Activated T-helper 1 cell treated with anti-CD3 and anti-CD28 coated beads, Interleukin-12 subunit alpha, Interleukin-12 subunit beta, Interleukin-2, Interleukin-4 antibody, amounts not matched to agents 30 ng/mL and 10 ng/mL and 1 ng/mL, durations not matched to agents 14 hours and 24 hours and 36 hours (primary cell): ENCODE measurements around the gene HK1. TPM values are rescaled to one million over a fixed set of nuclear protein-coding genes. Genes with fewer than 3 reads are reported as not detected.
A peak's percentile ranks its signal among the peaks of the same experiment; 100 is the strongest.

Experiments used
- DNase-seq: peaks from one replicate; pipeline ENCODE4 v3.0.0; 2021; ENCODE audit warnings: low spot score
- H3K27ac Mint-ChIP-seq: one replicate; pipeline ENCODE4 v1.8.0; 2021; ENCODE audit warnings: mild to moderate bottlenecking, mixed read lengths
- H3K27me3 Mint-ChIP-seq: one replicate; pipeline ENCODE4 v1.8.0; 2022; ENCODE audit warnings: mild to moderate bottlenecking, moderate library complexity, mixed read lengths; ENCODE audit not compliant: insufficient read depth
- H3K36me3 Mint-ChIP-seq: one replicate; pipeline ENCODE4 v1.8.0; 2021; ENCODE audit warnings: low read depth, mixed read lengths
- H3K4me1 Mint-ChIP-seq: one replicate; pipeline ENCODE4 v1.8.0; 2021; ENCODE audit warnings: low read depth, mixed read lengths
- H3K4me3 Mint-ChIP-seq: one replicate; pipeline ENCODE4 v1.8.0; 2021; ENCODE audit warnings: mild to moderate bottlenecking, moderate library complexity, mixed read lengths
- H3K9me3 Mint-ChIP-seq: one replicate; pipeline ENCODE4 v1.8.0; 2021; ENCODE audit warnings: mixed read lengths
- intact Hi-C: fragments of 100-400 bp; cut with micrococcal nuclease; formaldehyde crosslinking; loops from one replicate; pipeline ENCODE4 v1.15.1; 2024
- total RNA-seq: library from RNA; stranded (reverse); gene quantifications from 2 replicates; pipeline ENCODE4 v1.2.3, GENCODE V29; 2022

Gene HK1
- total RNA-seq, 1 donor from 2014 or later, result 161 TPM

DNA sequence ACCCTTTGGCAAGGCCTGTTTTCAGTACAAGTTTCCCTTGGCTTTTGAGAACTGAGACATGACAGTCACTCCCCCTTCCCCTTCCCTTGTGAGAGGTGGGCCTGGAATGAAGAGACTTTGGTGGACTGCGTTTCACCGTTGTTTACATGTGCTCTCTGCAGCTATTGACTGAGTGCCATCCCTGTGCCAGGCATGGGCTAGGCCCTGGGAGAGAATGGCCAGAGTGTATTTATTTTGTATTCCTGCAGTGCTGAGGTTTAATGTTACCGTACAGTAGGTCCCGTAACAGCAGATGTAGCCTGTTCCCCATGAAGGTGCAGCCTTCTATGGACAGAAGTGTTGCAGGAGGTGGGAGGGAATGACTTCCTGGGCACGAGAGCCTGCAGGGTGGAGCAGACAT, 88.4 kb downstream of the HK1 start:
- Mint-ChIP-seq H3K27ac (no peak overlapping the region), H3K4me1 (peaks cover 30% of the 10 kb centered on the region), H3K36me3 (peaks cover 48% of the 10 kb centered on the region), H3K27me3 (no peaks in the 10 kb centered on the region), H3K9me3 (no peaks in the 10 kb centered on the region), H3K4me3 (no peak overlapping the region)
- DNase-seq, result no peak
- intact Hi-C loops, result no loop called here

DNA sequence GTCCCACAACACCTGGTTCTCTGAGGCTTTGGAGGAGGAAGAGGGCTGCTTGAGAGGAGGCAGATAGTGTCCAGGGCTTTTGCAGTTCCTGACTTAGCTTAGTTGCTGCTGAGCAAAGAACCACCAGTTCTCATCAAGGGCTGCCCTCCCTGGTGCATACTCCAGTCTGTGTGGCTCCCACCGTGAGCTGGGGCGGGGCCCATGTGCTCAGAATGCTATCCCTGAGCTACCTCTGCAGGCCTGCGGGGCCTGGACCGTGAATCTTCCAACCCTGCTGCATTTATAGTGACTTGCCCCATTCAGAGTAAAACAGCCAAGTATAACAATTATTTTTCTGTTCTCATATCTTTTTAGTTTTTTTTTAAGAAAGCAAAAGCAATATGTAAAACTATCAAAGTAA, 89.2 kb downstream of the HK1 start:
- Mint-ChIP-seq H3K27ac (no peak overlapping the region), H3K4me1 (peaks cover 25% of the 10 kb centered on the region), H3K9me3 (no peaks in the 10 kb centered on the region), H3K27me3 (no peaks in the 10 kb centered on the region), H3K4me3 (no peak overlapping the region), H3K36me3 (peaks cover 52% of the 10 kb centered on the region)
- intact Hi-C loops, result no loop called here
- DNase-seq, result no peak

DNA sequence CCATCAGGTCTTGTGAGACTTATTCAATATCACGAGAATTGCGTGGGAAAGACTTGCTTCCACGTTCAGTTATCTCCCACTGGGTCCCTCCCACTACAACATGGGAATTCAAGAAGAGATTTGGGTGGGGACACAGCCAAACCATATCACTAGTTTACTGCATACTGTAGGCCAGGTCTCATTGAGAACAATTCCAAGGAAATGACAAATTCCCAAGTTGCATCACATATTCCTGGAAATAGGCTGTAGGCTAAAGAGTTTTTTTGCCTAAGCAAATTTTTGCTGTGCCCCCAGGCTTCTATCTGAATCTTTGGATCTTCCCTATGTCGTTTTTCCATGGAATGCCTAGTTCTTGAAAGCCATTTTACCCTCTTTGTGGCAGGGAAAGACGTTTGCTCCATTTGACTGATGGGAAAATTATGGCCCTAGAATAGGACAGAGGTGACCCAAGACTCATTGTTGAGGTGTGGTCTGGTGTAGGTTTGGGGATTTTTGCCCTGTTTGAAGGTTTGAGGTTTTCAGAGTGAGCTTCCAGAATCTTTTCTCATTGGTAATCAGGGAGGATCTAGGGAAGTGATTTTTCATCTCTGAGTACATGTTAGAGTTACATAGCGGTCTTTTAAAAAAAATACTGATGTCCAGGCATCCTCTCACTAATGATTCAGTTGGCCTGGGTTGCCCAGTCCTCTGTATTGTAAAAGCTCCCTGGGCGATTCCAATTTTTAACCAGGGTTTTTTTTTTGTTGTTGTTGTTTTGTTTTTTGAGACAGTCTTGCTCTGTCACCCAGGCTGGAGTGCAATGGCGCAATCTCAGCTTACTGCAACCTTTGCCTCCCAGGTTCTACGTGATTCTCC, 94.1 kb downstream of the HK1 start:
- no peak for DNase-seq
- H3K27me3 Mint-ChIP-seq, result no peaks in the 10 kb centered on the region
- H3K36me3 Mint-ChIP-seq, result peaks cover 45% of the 10 kb centered on the region
- no peak overlapping the region for H3K27ac Mint-ChIP-seq
- no peaks in the 10 kb centered on the region for H3K4me1 Mint-ChIP-seq
- H3K9me3 Mint-ChIP-seq, result no peaks in the 10 kb centered on the region
- intact Hi-C loops, result no loop called here
- H3K4me3 Mint-ChIP-seq, result no peak overlapping the region

DNA sequence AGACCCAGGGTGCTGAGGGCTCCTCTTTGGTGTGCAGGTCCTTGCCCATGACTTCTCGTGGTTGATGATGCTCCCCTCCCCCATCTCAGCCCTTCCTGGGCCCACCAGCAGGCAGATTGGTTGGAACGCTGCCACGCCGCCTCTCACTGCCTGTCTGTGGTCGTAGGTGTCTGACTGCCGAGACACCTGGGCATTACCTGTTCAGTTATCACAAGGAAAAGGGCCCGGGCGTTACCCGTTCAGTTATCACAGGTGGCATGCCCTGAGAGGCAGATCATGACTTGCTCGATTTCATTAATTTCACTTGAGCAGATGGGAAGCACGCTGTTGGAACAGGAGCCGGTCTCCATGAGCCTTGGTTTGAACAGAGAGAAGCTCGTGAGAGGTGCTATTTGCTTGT, 95.9 kb downstream of the HK1 start:
- no peak overlapping the region for H3K4me3 Mint-ChIP-seq
- no peak for DNase-seq
- no peaks in the 10 kb centered on the region for H3K9me3 Mint-ChIP-seq
- intact Hi-C loops, result no loop called here
- H3K36me3 Mint-ChIP-seq, result peaks cover 52% of the 10 kb centered on the region
- H3K4me1 Mint-ChIP-seq, result peaks cover 5% of the 10 kb centered on the region
- H3K27ac Mint-ChIP-seq, result peak overlapping the region; percentile 19
- H3K27me3 Mint-ChIP-seq, result no peaks in the 10 kb centered on the region

- H3K36me3 Mint-ChIP-seq, result peaks cover 52% of the 10 kb centered on the region
- intact Hi-C loops, result no loop called here
- no peak overlapping the region for H3K27ac Mint-ChIP-seq
- H3K4me1 Mint-ChIP-seq, result peaks cover 5% of the 10 kb centered on the region
- no peaks in the 10 kb centered on the region for H3K27me3 Mint-ChIP-seq
- no peak overlapping the region for H3K4me3 Mint-ChIP-seq
- H3K9me3 Mint-ChIP-seq, result no peaks in the 10 kb centered on the region
- no peak for DNase-seq
These were observed 96.6 kb downstream of the HK1 start for GRCh38 chr10:69374931-69375306.

- H3K4me1 Mint-ChIP-seq, result peaks cover 5% of the 10 kb centered on the region
- no peak for DNase-seq
- H3K27me3 Mint-ChIP-seq, result no peaks in the 10 kb centered on the region
- peaks cover 52% of the 10 kb centered on the region for H3K36me3 Mint-ChIP-seq
- intact Hi-C loops, result no loop called here
- H3K4me3 Mint-ChIP-seq, result no peak overlapping the region
- H3K27ac Mint-ChIP-seq, result no peak overlapping the region
- H3K9me3 Mint-ChIP-seq, result no peaks in the 10 kb centered on the region
These were observed 97.2 kb downstream of the HK1 start for GRCh38 chr10:69375307-69376151.

DNA sequence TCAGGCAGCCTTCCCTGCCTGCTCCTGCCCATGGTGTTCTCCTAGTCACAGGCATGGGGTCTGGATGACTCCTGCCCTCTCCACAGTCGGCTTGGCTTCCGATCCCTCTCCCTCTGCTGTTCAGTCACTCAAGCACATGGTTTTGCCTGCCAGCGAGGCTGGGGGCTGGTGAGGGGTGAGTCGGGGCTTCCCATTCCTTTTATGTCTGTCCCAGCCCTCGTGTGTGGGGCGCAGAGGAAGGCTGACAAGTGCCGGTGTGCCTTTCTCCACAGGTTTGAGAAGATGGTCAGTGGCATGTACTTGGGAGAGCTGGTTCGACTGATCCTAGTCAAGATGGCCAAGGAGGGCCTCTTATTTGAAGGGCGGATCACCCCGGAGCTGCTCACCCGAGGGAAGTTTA, 98.4 kb downstream of the HK1 start:
- peaks cover 5% of the 10 kb centered on the region for H3K4me1 Mint-ChIP-seq
- H3K36me3 Mint-ChIP-seq, result peaks cover 41% of the 10 kb centered on the region
- DNase-seq, result no peak
- H3K27ac Mint-ChIP-seq, result no peak overlapping the region
- no peaks in the 10 kb centered on the region for H3K27me3 Mint-ChIP-seq
- no peaks in the 10 kb centered on the region for H3K9me3 Mint-ChIP-seq
- intact Hi-C loops, result no loop called here
- H3K4me3 Mint-ChIP-seq, result no peak overlapping the region

DNA sequence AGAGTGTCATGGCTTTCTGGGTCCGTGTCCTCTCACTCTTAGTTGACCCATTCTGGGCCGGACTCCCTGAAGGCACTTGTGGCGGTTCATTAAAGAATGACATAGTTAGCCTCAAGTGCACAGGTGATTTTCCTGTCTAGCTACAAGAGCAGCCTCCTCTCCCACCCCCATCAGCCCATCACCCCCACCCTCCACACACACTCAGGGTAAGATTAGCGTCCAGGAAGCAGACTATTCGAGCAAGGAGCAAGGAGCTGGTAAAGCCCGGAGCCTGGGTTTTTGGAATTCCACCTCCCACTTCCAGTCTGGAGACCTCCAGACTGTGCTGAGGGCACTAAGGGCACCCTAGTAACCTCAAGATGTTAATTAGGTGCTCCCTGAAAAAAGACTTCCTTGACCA, 98.9 kb downstream of the HK1 start:
- no peaks in the 10 kb centered on the region for H3K27me3 Mint-ChIP-seq
- H3K4me3 Mint-ChIP-seq, result no peak overlapping the region
- peaks cover 40% of the 10 kb centered on the region for H3K36me3 Mint-ChIP-seq
- intact Hi-C loops, result no loop called here
- no peak for DNase-seq
- H3K27ac Mint-ChIP-seq, result peak overlapping the region; percentile 49
- peaks cover 5% of the 10 kb centered on the region for H3K4me1 Mint-ChIP-seq
- no peaks in the 10 kb centered on the region for H3K9me3 Mint-ChIP-seq

- peaks cover 5% of the 10 kb centered on the region for H3K4me1 Mint-ChIP-seq
- no peak overlapping the region for H3K4me3 Mint-ChIP-seq
- no peak overlapping the region for H3K27ac Mint-ChIP-seq
- no peak for DNase-seq
- peaks cover 42% of the 10 kb centered on the region for H3K36me3 Mint-ChIP-seq
- no peaks in the 10 kb centered on the region for H3K27me3 Mint-ChIP-seq
- H3K9me3 Mint-ChIP-seq, result no peaks in the 10 kb centered on the region
- intact Hi-C loops, result no loop called here
These were observed 99.6 kb downstream of the HK1 start for GRCh38 chr10:69377933-69378332.

DNA sequence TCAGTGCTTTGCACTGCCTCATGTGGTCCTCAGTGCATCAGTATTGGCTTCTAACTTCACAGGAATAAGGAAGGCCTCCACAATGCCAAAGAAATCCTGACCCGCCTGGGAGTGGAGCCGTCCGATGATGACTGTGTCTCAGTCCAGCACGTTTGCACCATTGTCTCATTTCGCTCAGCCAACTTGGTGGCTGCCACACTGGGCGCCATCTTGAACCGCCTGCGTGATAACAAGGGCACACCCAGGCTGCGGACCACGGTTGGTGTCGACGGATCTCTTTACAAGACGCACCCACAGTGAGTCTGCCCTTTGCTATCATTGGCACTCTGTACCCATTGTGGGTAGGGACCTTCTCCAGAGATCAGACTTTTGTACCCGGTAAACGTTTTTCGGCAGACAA, 101.5 kb downstream of the HK1 start:
- no peaks in the 10 kb centered on the region for H3K9me3 Mint-ChIP-seq
- no peaks in the 10 kb centered on the region for H3K27me3 Mint-ChIP-seq
- peaks cover 47% of the 10 kb centered on the region for H3K36me3 Mint-ChIP-seq
- no peak for DNase-seq
- H3K27ac Mint-ChIP-seq, result no peak overlapping the region
- H3K4me3 Mint-ChIP-seq, result no peak overlapping the region
- intact Hi-C loops, result no loop called here
- peaks cover 5% of the 10 kb centered on the region for H3K4me1 Mint-ChIP-seq

DNA sequence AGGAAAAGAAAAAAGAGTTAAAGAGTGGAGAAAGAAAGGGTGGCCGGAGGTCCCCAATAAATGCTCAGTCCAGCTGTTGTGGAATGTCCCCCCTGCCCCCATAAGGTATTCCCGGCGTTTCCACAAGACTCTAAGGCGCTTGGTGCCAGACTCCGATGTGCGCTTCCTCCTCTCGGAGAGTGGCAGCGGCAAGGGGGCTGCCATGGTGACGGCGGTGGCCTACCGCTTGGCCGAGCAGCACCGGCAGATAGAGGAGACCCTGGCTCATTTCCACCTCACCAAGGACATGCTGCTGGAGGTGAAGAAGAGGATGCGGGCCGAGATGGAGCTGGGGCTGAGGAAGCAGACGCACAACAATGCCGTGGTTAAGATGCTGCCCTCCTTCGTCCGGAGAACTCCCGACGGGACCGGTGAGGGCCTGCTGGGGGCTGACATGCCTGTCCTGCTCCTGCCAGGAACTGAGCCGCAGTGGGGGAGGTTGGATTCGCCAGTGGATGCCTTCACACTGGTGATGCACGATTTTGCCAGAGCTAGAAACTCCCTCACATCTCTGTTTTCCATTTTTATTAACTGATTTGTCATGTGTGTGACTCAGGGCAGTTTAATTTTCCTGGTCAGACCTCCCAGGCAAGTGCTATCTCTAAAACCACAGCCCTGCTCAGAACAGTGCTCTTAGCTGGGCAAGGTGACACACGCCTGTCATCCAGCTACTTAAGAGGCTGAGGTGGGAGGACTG, 104.3 kb downstream of the HK1 start:
- DNase-seq, result no peak
- peaks cover 57% of the 10 kb centered on the region for H3K36me3 Mint-ChIP-seq
- H3K4me1 Mint-ChIP-seq, result peaks cover 5% of the 10 kb centered on the region
- no peaks in the 10 kb centered on the region for H3K27me3 Mint-ChIP-seq
- no peak overlapping the region for H3K27ac Mint-ChIP-seq
- intact Hi-C loops, result no loop called here
- no peaks in the 10 kb centered on the region for H3K9me3 Mint-ChIP-seq
- H3K4me3 Mint-ChIP-seq, result no peak overlapping the region

DNA sequence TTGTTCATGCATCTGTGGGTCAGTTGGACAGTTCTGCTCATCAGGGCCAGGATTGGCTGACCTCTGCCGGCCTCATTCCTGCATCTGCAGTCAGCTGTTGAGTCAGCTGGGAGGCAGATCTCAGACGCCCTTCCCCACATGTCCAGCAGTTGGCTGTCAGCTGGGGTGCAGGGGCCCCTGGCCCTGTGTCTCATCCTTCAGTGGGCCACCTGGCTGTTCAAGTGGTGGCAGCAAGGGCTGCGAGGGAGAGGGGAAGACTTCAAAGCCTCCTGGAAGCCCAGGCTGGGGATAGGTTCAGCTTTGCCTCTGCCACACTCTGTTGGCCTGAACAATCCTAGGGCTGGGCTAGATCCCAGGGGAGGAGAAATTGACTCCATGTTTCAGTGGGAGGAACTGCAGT, 105.3 kb downstream of the HK1 start:
- no peaks in the 10 kb centered on the region for H3K27me3 Mint-ChIP-seq
- H3K27ac Mint-ChIP-seq, result no peak overlapping the region
- H3K9me3 Mint-ChIP-seq, result no peaks in the 10 kb centered on the region
- no peak overlapping the region for H3K4me3 Mint-ChIP-seq
- H3K4me1 Mint-ChIP-seq, result peaks cover 3% of the 10 kb centered on the region
- H3K36me3 Mint-ChIP-seq, result peaks cover 57% of the 10 kb centered on the region
- DNase-seq, result no peak
- intact Hi-C loops, result no loop called here

DNA sequence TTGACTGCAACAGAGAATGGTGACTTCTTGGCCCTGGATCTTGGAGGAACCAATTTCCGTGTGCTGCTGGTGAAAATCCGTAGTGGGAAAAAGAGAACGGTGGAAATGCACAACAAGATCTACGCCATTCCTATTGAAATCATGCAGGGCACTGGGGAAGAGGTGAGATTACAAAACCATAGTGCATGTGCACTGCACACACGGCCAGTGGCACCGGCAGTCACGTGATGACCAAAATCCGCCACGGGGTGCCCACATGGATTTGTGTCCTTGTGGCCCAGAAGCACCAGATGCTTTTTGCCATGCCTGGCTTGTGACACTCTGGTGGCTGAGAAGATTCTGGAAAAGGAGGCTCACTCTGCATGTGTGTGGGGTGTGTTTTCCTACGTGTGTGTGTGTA, 106.0 kb downstream of the HK1 start:
- Mint-ChIP-seq H3K27me3 (no peaks in the 10 kb centered on the region), H3K4me1 (peaks cover 10% of the 10 kb centered on the region), H3K9me3 (no peaks in the 10 kb centered on the region), H3K4me3 (no peak overlapping the region), H3K27ac (no peak overlapping the region), H3K36me3 (peaks cover 60% of the 10 kb centered on the region)
- intact Hi-C loops, result no loop called here
- no peak for DNase-seq
